AG04449 (cell line): ENCODE data around the gene LGALS7B.
"Not testable (repeated sequence)": the region's sequence is repeated elsewhere in the genome, so short reads cannot be mapped to it uniquely, and the experiment has no call there.

Experiments
- CTCF ChIA-PET: fragments of 350-600 bp; formaldehyde crosslinking; extraction: SDS; loops from one replicate; lab custom pipeline; 2021; ENCODE audit warnings: antibody characterized with exemption; lab: Yijun Ruan, JAX
- POLR2A ChIA-PET: fragments of 400-600, 350-600 bp; formaldehyde crosslinking; extraction: SDS; loops from one replicate; lab custom pipeline; 2020; ENCODE audit warnings: antibody characterized with exemption, inconsistent platforms; lab: Yijun Ruan, JAX
- DNase-seq: peaks from one replicate; pipeline ENCODE4 v3.0.0-alpha.2; 2010; ENCODE audit warnings: low read depth, low spot score
- H3K4me3 ChIP-seq: 2 replicates; pipeline ENCODE4 v1.5.1; 2011; ENCODE audit warnings: low read depth, mild to moderate bottlenecking, control low read depth, low read length
- TF ChIP-seq, protein P1 (sequence below): IDR thresholded peaks from one replicate; pipeline ENCODE4 v1.5.1; 2011; ENCODE audit warnings: mild to moderate bottlenecking, moderate library complexity, low read length, control low read depth, inconsistent platforms; ENCODE audit not compliant: insufficient read depth; ENCODE audit errors: missing control alignments

LGALS7B gene

DNA sequence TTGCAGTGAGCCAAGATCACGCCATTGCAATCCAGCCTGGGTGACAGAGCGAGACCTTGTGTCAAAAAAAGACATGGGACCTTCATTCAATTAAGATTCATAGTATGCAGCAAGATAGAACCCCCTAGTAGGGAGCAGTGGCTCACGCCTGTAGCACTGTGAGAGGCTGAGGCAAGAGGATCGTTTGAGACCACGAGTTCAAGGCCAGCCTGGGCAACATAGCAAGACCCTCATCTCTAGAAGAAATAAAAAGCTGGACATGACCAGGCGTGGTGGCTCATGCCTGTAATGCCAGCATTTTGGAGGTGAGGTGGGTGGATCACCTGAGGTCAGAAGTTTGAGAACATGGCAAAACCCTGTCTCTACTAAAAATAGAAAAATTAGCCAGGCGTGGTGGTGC, 8.6 kb upstream of the LGALS7B start:
- CTCF ChIA-PET = no interaction called here
- TF ChIP-seq, protein P1, sequence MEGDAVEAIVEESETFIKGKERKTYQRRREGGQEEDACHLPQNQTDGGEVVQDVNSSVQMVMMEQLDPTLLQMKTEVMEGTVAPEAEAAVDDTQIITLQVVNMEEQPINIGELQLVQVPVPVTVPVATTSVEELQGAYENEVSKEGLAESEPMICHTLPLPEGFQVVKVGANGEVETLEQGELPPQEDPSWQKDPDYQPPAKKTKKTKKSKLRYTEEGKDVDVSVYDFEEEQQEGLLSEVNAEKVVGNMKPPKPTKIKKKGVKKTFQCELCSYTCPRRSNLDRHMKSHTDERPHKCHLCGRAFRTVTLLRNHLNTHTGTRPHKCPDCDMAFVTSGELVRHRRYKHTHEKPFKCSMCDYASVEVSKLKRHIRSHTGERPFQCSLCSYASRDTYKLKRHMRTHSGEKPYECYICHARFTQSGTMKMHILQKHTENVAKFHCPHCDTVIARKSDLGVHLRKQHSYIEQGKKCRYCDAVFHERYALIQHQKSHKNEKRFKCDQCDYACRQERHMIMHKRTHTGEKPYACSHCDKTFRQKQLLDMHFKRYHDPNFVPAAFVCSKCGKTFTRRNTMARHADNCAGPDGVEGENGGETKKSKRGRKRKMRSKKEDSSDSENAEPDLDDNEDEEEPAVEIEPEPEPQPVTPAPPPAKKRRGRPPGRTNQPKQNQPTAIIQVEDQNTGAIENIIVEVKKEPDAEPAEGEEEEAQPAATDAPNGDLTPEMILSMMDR = no peak
- H3K4me3 ChIP-seq = no peak overlapping the region
- DNase-seq = no peak
- POLR2A ChIA-PET = no interaction called here

DNA sequence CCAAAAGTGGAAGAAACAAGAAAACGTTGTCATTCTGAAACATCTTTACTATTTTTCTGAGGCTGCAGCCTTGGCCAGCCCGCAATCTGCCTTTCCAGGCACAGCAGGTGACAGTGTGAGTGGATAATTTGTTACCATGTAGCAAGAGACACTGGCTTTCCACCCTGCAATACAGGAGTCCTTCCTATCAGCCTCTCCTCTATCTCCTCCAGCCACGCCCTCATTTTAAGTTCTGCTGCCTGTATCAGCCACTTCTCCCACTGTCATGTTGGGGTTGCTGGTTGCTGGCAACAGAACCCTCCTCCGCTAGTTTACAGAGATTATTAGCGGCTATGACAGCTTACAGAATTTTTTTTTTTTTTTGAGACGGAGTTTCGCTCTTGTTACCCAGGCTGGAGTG, 7.9 kb upstream of the LGALS7B start:
- TF ChIP-seq, protein P1 = no peak
- POLR2A ChIA-PET = no interaction called here
- CTCF ChIA-PET = interaction anchor here (2.9 kb wide), 1 partner anchor 12 kb away, joined by 23 read pairs; no protein-coding TSS in a partner anchor
- DNase-seq = no peak
- H3K4me3 ChIP-seq = no peak overlapping the region

DNA sequence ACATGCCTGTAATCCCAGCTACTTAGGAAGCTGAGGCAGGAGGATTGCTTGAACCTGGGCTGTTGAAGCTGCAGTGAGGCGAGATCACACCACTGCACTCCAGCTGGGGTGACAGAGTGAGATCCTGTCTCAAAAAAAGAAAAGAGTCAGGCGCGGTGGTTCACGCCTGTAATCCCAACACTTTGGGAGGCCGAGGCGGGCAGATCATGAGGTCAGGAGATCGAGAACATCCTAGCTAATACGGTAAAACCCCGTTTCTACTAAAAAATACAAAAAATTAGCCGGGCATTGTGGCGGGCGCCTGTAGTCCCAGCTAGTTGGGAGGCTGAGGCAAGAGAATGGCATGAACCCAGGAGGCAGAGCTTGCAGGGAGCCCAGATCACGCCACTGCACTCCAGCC, 6.8 kb upstream of the LGALS7B start:
- ChIA-PET CTCF (interaction anchor here (2.9 kb wide), 1 partner anchor 13 kb away, joined by 23 read pairs; no protein-coding TSS in a partner anchor), POLR2A (interaction anchor here (0.6 kb wide), 1 partner anchor 56 kb away, joined by 3 read pairs; no protein-coding TSS in a partner anchor)
- DNase-seq, H3K4me3 ChIP-seq: not testable (repeated sequence)

DNA sequence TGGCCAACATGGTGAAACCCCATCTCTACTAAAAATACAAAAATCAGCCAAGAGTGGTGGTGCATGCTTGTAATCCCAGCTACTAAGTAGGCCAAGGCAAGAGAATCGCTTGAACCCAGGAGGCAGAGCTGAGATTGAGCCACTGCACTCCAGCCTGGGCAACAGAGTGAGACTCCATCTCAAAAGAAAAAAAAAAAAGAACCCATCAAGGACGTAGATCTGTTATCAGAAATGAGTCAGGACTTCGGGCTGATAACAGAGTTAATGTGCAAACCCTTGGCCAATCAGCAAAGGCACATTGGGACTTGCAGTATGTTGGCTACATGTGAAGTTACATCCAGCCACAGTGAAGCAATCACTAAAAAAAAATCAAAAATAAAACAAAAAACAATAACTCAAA, 4.8 kb upstream of the LGALS7B start:
- no peak for DNase-seq
- TF ChIP-seq, protein P1 = no peak
- no peak overlapping the region for H3K4me3 ChIP-seq
- CTCF ChIA-PET = no interaction called here
- POLR2A ChIA-PET = no interaction called here

DNA sequence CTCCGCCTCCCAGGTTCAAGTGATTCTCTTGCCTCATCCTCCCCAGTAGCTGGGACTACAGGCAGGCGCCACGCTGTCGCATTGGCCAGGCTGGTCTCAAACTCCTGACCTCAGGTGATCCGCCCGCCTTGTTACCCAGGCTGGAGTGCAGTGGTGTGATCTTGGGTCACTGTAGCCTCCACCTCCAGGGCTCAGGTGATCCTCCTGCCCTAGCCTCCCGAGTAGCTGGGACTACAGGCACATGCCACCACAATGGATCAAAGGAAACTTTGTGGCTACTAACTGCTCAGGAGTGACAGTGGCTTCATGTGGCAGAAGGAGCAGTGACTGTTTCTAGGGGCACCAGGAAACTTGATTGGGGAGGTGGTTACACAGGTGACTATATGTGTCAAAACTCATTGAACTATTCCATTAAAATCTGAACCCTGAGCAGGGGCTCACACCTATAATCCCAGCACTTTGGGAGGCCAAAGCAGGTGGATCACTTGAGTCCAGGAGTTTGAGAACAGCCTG, 3.8 kb upstream of the LGALS7B start:
- TF ChIP-seq, protein P1 = no peak
- DNase-seq = no peak
- ChIA-PET CTCF (interaction anchor here (3.2 kb wide), 1 partner anchor 16 kb away, joined by 25 read pairs; no protein-coding TSS in a partner anchor), POLR2A (no interaction called here)
- no peak overlapping the region for H3K4me3 ChIP-seq

DNA sequence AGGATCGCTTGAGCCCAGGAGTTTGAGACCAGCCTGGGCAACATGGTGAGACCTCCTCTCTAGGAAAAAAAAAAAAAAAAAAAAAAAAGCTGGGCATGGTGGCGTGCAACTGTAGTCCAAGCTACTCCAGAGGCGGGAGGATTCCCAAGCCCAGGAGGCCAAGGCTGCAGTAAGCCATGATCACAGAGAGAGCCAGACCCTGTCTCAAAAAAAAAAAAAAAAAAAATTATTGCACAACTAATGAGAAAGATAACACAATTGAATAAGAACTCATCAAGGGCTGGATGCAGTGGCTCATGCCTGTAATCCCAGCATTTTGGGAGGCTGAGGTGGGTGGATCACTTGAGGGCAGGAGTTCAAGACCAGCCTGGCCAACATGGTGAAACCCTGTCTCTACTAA, 2.9 kb upstream of the LGALS7B start:
- DNase-seq, POLR2A ChIA-PET, H3K4me3 ChIP-seq: not testable (repeated sequence)
- CTCF ChIA-PET = interaction anchor here (0.9 to 3.2 kb wide), 2 partner anchors 11 to 16 kb away, joined by 3 to 25 read pairs; no protein-coding TSS in a partner anchor

DNA sequence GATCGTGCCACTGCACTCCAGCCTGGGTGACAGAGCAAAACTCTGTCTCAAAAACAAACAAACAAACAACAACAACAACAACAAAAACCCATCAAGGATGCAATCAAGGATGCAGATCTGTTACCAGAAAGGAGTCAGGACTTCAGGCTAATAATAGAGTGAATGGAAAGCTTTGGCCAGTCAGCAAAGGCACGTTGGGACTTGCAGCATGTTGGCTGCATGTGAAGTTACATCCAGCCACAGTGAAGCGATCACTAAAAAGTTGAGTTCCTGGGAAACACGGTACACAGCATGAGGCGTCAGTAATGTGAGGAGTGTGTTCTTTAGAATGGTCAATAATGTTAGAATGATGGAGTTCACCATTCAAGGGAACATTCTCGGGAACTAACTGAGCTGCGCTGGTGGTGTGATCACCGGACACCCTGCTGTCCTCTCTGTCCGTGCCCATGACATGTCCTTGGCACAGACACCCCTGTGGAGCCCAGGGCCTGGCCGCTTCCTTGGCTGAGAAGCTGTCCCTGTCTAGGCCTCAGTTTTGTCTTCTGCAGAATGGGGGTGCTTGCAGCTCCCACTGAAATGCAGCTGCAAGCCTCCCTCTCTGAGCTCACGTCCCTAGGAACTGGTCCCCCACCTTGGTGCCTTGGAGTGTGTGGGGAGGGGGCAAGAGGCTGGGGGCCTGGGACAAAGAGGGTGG, 2.3 kb upstream of the LGALS7B start:
- TF ChIP-seq, protein P1 = no peak
- H3K4me3 ChIP-seq = no peak overlapping the region
- DNase-seq = no peak
- ChIA-PET CTCF (interaction anchor here (0.9 to 3.2 kb wide), 3 partner anchors 12 to 384 kb away, joined by 3 to 25 read pairs (median 3); partner anchors contain the start of gene FAM98C), POLR2A (no interaction called here)

DNA sequence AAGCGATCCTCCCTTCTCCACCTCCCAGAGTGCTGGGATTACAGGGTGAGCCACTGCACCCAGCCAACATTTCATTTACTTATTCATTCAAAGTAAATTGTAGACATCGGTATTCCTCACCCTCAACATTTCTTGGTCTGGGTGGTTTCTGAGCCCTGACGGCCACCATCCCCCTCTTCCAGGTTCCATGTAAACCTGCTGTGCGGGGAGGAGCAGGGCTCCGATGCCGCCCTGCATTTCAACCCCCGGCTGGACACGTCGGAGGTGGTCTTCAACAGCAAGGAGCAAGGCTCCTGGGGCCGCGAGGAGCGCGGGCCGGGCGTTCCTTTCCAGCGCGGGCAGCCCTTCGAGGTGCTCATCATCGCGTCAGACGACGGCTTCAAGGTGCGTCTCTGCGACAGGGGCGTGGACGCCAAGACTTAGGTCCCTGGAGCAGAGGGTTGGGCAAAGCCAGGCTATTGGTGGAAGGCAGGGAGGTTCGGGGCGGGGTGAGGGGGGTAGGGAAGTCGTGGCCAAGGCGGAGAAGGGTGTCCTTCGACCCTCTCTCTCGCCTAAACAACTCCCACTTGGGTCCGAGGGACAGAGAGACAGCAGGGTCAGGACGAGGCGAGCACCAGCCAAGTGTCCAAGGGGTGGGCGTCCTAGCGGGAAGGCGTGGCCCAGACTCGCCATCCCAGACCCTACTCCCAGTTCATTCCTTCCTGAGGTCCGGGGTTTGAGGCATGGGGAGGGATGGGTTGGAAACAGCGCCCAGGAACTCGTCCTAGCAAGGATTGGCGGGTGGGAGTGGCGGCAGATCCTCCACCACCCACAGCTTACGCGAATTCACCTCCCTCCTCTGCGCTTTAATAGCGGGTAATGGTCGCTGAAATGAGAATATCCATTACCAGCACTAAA, 1.8 kb downstream of the LGALS7B start:
- DNase-seq, POLR2A ChIA-PET, CTCF ChIA-PET, H3K4me3 ChIP-seq: not testable (repeated sequence)

DNA sequence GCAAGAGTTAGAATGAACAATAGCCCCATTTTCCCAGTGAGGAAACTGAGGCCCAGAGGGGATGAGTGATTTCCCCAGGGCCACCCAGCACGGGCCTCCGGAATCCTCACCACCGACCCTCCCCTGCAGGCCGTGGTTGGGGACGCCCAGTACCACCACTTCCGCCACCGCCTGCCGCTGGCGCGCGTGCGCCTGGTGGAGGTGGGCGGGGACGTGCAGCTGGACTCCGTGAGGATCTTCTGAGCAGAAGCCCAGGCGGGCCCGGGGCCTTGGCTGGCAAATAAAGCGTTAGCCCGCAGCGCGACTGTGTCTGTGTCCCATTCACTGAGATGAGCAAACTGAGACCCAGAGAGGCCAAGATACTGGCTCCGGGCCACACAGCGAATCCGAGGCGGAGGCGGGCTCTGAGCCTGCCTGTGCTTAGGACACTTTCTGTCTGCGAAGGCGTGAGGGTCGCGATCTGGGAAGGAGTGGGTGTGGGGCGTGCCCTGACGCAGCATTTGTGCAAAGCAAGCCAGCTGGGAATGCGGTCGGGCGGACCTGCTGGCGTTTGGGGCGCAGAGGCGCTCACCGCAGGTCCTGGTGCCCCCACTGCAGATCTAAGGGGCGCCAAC, 2.6 kb downstream of the LGALS7B start:
- CTCF ChIA-PET, DNase-seq, POLR2A ChIA-PET, H3K4me3 ChIP-seq: not testable (repeated sequence)
